H9 (cell line): Measurements from ENCODE around the gene ANKH. TPM values are rescaled to one million over a fixed set of nuclear protein-coding genes. Genes with fewer than 3 reads are reported as not detected.

Experiments
- DNase-seq: peaks from one replicate; pipeline ENCODE4 v3.0.0-alpha.2; 2017
- H2AFZ ChIP-seq: one replicate; pipeline ENCODE4 v1.6.1; 2013; ENCODE audit warnings: mild to moderate bottlenecking, low read length, control low read depth, moderate library complexity
- H2AK5ac ChIP-seq: 2 replicates; pipeline ENCODE4 v1.6.1; 2013; ENCODE audit warnings: low read length, control low read depth, mixed read lengths; ENCODE audit not compliant: insufficient read length
- H2BK120ac ChIP-seq: one replicate; pipeline ENCODE4 v1.6.1; 2013; ENCODE audit warnings: low read depth, mild to moderate bottlenecking, low read length, control low read depth, inconsistent platforms; ENCODE audit not compliant: poor library complexity, severe bottlenecking
- H2BK12ac ChIP-seq: 2 replicates; pipeline ENCODE4 v1.6.1; 2013; ENCODE audit warnings: low read length, control low read depth, mixed read lengths, low read depth; ENCODE audit not compliant: insufficient read length
- H2BK15ac ChIP-seq: 2 replicates; pipeline ENCODE4 v1.6.1; 2013; ENCODE audit warnings: low read depth, low read length, control low read depth
- H2BK20ac ChIP-seq: one replicate; pipeline ENCODE4 v1.6.1; 2013; ENCODE audit warnings: low read depth, mild to moderate bottlenecking, low read length, control low read depth, inconsistent platforms; ENCODE audit not compliant: poor library complexity, severe bottlenecking
- H2BK5ac ChIP-seq: 2 replicates; pipeline ENCODE4 v1.6.1; 2013; ENCODE audit warnings: low read length, control low read depth, mixed read lengths; ENCODE audit not compliant: insufficient read length
- H3K14ac ChIP-seq: 2 replicates; pipeline ENCODE4 v1.6.1; 2013; ENCODE audit warnings: low read length, control low read depth; ENCODE audit not compliant: insufficient read depth
- H3K18ac ChIP-seq: 2 replicates; pipeline ENCODE4 v1.6.1; 2013; ENCODE audit warnings: low read depth, mild to moderate bottlenecking, mixed read lengths, low read length, control low read depth; ENCODE audit not compliant: insufficient read length
- H3K23ac ChIP-seq: 2 replicates; pipeline ENCODE4 v1.6.1; 2013; ENCODE audit warnings: low read length, control low read depth, mixed read lengths, low read depth; ENCODE audit not compliant: insufficient read length
- H3K23me2 ChIP-seq: 2 replicates; pipeline ENCODE4 v1.6.1; 2013; ENCODE audit warnings: low read depth, mild to moderate bottlenecking, mixed read lengths, low read length, control low read depth; ENCODE audit not compliant: insufficient read length, poor library complexity, severe bottlenecking
- H3K27ac ChIP-seq: 2 replicates; pipeline ENCODE4 v1.5.1; 2013; ENCODE audit warnings: low read length, control low read depth, mixed read lengths, low read depth; ENCODE audit not compliant: insufficient read length
- H3K27me3 ChIP-seq: 2 replicates; pipeline ENCODE4 v1.6.1; 2013; ENCODE audit warnings: low read length, control low read depth, inconsistent platforms; ENCODE audit not compliant: insufficient read depth
- H3K4ac ChIP-seq: 2 replicates; pipeline ENCODE4 v1.6.1; 2013; ENCODE audit warnings: low read depth, mild to moderate bottlenecking, control low read depth, inconsistent platforms, low read length, moderate library complexity
- H3K4me1 ChIP-seq: 2 replicates; pipeline ENCODE4 v1.6.1; 2013; ENCODE audit warnings: low read length, control low read depth, inconsistent platforms; ENCODE audit not compliant: insufficient read depth
- H3K4me2 ChIP-seq: 2 replicates; pipeline ENCODE4 v1.6.1; 2013; ENCODE audit warnings: low read length, control low read depth, mixed read lengths; ENCODE audit not compliant: insufficient read length, insufficient read depth
- H3K56ac ChIP-seq: 2 replicates; pipeline ENCODE4 v1.6.1; 2013; ENCODE audit warnings: low read depth, mild to moderate bottlenecking, mixed read lengths, low read length, control low read depth; ENCODE audit not compliant: insufficient read length
- H3K79me1 ChIP-seq: 2 replicates; pipeline ENCODE4 v1.6.1; 2013; ENCODE audit warnings: low read depth, mild to moderate bottlenecking, moderate library complexity, low read length, control low read depth, inconsistent platforms; ENCODE audit not compliant: insufficient read depth, poor library complexity, severe bottlenecking
- H3K79me2 ChIP-seq: 2 replicates; pipeline ENCODE4 v1.6.1; 2013; ENCODE audit warnings: low read length, control low read depth, inconsistent platforms; ENCODE audit not compliant: insufficient read depth
- H3K9ac ChIP-seq: 2 replicates; pipeline ENCODE4 v1.6.1; 2013; ENCODE audit warnings: low read length, control low read depth, mixed read lengths; ENCODE audit not compliant: insufficient read length; ENCODE audit errors: extremely low read depth
- H3K9me3 ChIP-seq: one replicate; pipeline ENCODE4 v1.6.1; 2013; ENCODE audit warnings: low read depth, low read length, inconsistent platforms; ENCODE audit not compliant: control insufficient read depth
- H3T11ph ChIP-seq: one replicate; pipeline ENCODE4 v1.6.1; 2013; ENCODE audit warnings: mild to moderate bottlenecking, low read length, control low read depth, inconsistent platforms
- H4K20me1 ChIP-seq: one replicate; pipeline ENCODE4 v1.6.1; 2013; ENCODE audit not compliant: control insufficient read depth, insufficient read length, insufficient read depth
- H4K5ac ChIP-seq: 2 replicates; pipeline ENCODE4 v1.6.1; 2013; ENCODE audit warnings: low read depth, mild to moderate bottlenecking, mixed read lengths, low read length, control low read depth; ENCODE audit not compliant: insufficient read length
- H4K8ac ChIP-seq: replicated peaks from 2 replicates; pipeline ENCODE4 v1.6.1; 2013; ENCODE audit warnings: low read length, control low read depth, mixed read lengths, low read depth; ENCODE audit not compliant: insufficient read length
- H4K91ac ChIP-seq: 2 replicates; pipeline ENCODE4 v1.6.1; 2013; ENCODE audit warnings: low read depth, mild to moderate bottlenecking, moderate library complexity, mixed read lengths, low read length, control low read depth; ENCODE audit not compliant: insufficient read length
- H3K27ac Mint-ChIP-seq, 3 experiments: 2 replicates in 2 of 3; 3 replicates in 1 of 3; pipeline ENCODE4 v1.8.0; 2020 to 2021; ENCODE audit warnings: mixed read lengths in 3 of 3, mild to moderate bottlenecking in 1 of 3, moderate library complexity in 1 of 3
- H3K27me3 Mint-ChIP-seq: 2 replicates; pipeline ENCODE4 v1.8.0; 2021; ENCODE audit warnings: low read depth, mild to moderate bottlenecking, moderate library complexity, mixed read lengths
- H3K36me3 Mint-ChIP-seq, 3 experiments: 2 replicates in 2 of 3; 3 replicates in 1 of 3; pipeline ENCODE4 v1.8.0; 2020 to 2021; ENCODE audit warnings: low read depth in 3 of 3, mixed read lengths in 3 of 3; ENCODE audit not compliant: insufficient read depth in 1 of 3
- H3K4me1 Mint-ChIP-seq, 2 experiments: 2 replicates each; pipeline ENCODE4 v1.8.0; 2020; ENCODE audit warnings: mixed read lengths in 2 of 2
- H3K4me3 Mint-ChIP-seq, 2 experiments: 2 replicates in 1 of 2; 3 replicates in 1 of 2; pipeline ENCODE4 v1.8.0; 2020 to 2021; ENCODE audit warnings: mild to moderate bottlenecking in 2 of 2, mixed read lengths in 2 of 2, moderate library complexity in 1 of 2
- H3K9me3 Mint-ChIP-seq, 2 experiments: 2 replicates in 1 of 2; 3 replicates in 1 of 2; pipeline ENCODE4 v1.8.0; 2020; ENCODE audit warnings: mild to moderate bottlenecking in 2 of 2, mixed read lengths in 2 of 2, moderate library complexity in 1 of 2
- WGBS: extraction: QIAGEN DNeasy Blood & Tissue Kit; methylation state at CpG from one replicate; pipeline ENCODE4 v1.1.7; 2013; ENCODE audit warnings: missing lambda C conversion rate, low lambda C conversion rate, mixed read lengths; ENCODE audit not compliant: insufficient read length; ENCODE audit errors: extremely low coverage; 5-methylcytosine and 5-hydroxymethylcytosine counted together
- total RNA-seq: library from RNA; stranded (reverse); gene quantifications from 2 replicates; pipeline ENCODE4 v1.2.1, GENCODE V29; 2021
- TF ChIP-seq, protein P1 (sequence below): fragments of 200-600 bp; sonication (generic); conservative IDR thresholded peaks from 3 replicates; pipeline ENCODE4 v1.8.0; 2021; ENCODE audit warnings: antibody characterized with exemption, mild to moderate bottlenecking

Gene ANKH
- total RNA-seq, 1 experiment from 2014 or later = 9.6 TPM

DNA sequence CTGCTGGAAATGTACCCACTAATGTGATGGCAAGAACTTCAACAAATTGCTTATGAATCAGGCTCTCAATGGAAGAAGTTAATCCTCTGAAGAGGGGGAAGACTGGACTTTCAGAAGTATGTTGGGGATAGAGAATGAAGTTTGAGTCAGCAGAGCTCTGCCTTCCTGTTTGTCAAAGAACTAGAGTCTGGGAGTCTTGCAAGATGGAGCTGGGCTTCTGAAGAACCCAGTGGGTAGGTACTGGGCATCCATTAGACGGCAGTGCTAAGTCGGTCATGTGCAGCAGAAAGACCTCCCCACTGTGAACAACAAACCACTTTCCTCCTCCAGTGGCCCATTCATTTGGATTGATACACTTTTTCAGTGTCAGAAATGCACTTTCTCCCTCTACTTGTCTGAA, 172.4 kb downstream of the ANKH start:
- no CpG with 5 or more reads among the region's 2 CpGs for WGBS

More for the DNA sequence above, 172.4 kb downstream of the ANKH start:
- Histone ChIP-seq H3K4me1 (0 out of 2 replicates have a peak, but pooled peaks cover 2% of the 10 kb centered on the region), H2BK12ac (no peak overlapping the region), H4K91ac (no peak overlapping the region), H2BK20ac (no peak overlapping the region), H3K27me3 (no peaks in the 10 kb centered on the region), H2BK5ac (no peak overlapping the region), H3K56ac (no peak overlapping the region), H3K14ac (no peak overlapping the region), H2BK120ac (no peak overlapping the region), H3K23me2 (no peaks in the 10 kb centered on the region), H2AFZ (no peak overlapping the region), H3K4ac (no peak overlapping the region), H2AK5ac (no peak overlapping the region), H3K18ac (no peak overlapping the region), H4K5ac (no peak overlapping the region), H3T11ph (no peak overlapping the region), H3K9me3 (no peaks in the 10 kb centered on the region), H3K23ac (no peak overlapping the region), H4K8ac (no peak overlapping the region), H3K79me1 (no peaks in the 10 kb centered on the region), H3K27ac (no peak overlapping the region), H3K4me2 (no peak overlapping the region), H3K79me2 (no peaks in the 10 kb centered on the region), H3K9ac (no peak overlapping the region), H4K20me1 (peaks cover 2% of the 10 kb centered on the region), H2BK15ac (no peak overlapping the region)
- peaks cover 16 to 20% of the 10 kb centered on the region in 2 experiments for H3K4me1 Mint-ChIP-seq
- H3K27me3 Mint-ChIP-seq = no peaks in the 10 kb centered on the region
- TF ChIP-seq, protein P1, sequence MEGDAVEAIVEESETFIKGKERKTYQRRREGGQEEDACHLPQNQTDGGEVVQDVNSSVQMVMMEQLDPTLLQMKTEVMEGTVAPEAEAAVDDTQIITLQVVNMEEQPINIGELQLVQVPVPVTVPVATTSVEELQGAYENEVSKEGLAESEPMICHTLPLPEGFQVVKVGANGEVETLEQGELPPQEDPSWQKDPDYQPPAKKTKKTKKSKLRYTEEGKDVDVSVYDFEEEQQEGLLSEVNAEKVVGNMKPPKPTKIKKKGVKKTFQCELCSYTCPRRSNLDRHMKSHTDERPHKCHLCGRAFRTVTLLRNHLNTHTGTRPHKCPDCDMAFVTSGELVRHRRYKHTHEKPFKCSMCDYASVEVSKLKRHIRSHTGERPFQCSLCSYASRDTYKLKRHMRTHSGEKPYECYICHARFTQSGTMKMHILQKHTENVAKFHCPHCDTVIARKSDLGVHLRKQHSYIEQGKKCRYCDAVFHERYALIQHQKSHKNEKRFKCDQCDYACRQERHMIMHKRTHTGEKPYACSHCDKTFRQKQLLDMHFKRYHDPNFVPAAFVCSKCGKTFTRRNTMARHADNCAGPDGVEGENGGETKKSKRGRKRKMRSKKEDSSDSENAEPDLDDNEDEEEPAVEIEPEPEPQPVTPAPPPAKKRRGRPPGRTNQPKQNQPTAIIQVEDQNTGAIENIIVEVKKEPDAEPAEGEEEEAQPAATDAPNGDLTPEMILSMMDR = no peak
- no peak for DNase-seq
- no peaks in the 10 kb centered on the region for H3K9me3 Mint-ChIP-seq
- no peak overlapping the region for H3K4me3 Mint-ChIP-seq
- H3K27ac Mint-ChIP-seq = no peak overlapping the region
- H3K36me3 Mint-ChIP-seq = peaks cover 10 to 46% (median 14%) of the 10 kb centered on the region in 3 experiments; a peak in 6 of 7 replicates
